ENCODE data around the gene C19orf53. TPM values are rescaled to one million over a fixed set of nuclear protein-coding genes. Genes with fewer than 3 reads are reported as not detected.
"Not testable (repeated sequence)": the region's sequence is repeated elsewhere in the genome, so short reads cannot be mapped to it uniquely, and the experiment has no call there.

Gene C19orf53
- total RNA-seq, 4 donors from 2014 or later: 158 to 283 (median 222) TPM

- ATAC-seq: no peak
These were observed 5.7 kb upstream of the C19orf53 start for GRCh38 chr19:13768510-13768909.

DNA sequence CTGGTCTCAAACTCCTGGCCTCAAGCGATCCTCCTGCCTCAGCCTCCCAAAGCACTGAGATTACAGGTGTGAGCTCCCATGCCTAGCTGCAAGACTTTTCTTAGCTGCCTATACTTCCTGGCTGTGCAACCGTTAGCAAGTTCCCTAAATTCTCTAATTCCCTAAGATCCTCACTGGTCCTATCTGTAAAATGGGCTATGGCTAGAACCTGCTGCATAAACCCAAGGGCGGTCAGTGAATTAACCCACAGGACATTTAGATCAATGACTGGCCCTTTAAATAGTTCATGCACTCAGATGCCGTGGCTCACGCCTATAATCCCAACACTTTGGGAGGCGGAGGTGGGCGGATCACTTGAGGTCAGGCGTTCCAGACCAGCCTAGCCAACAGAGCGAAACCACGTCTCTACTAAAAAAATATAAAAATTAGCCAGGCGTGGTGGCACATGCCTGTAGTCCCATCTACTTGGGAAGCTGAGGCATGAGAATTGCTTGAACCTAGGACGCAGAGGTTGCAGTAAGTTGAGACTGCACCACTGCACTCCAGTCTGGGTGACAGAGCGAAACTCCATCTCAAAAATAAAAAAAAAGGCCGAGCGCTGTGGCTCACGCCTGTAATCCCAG lies 4.1 kb upstream of the C19orf53 start:
- Histone ChIP-seq H3K4me1 (peaks cover 11 to 14% of the 10 kb centered on the region in 2 donors), H3K36me3 (peaks cover 0 to 37% of the 10 kb centered on the region in 2 donors), H3K9me3 (no peaks in the 10 kb centered on the region), H3K27ac (no peak overlapping the region), H3K4me3 (no peak overlapping the region), H3K27me3 (no peaks in the 10 kb centered on the region)
- DNase-seq (no peak), ATAC-seq (no peak)
- TF ChIP-seq, protein P1, sequence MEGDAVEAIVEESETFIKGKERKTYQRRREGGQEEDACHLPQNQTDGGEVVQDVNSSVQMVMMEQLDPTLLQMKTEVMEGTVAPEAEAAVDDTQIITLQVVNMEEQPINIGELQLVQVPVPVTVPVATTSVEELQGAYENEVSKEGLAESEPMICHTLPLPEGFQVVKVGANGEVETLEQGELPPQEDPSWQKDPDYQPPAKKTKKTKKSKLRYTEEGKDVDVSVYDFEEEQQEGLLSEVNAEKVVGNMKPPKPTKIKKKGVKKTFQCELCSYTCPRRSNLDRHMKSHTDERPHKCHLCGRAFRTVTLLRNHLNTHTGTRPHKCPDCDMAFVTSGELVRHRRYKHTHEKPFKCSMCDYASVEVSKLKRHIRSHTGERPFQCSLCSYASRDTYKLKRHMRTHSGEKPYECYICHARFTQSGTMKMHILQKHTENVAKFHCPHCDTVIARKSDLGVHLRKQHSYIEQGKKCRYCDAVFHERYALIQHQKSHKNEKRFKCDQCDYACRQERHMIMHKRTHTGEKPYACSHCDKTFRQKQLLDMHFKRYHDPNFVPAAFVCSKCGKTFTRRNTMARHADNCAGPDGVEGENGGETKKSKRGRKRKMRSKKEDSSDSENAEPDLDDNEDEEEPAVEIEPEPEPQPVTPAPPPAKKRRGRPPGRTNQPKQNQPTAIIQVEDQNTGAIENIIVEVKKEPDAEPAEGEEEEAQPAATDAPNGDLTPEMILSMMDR (IDR thresholded peaks at IDR 0.05 in 4 of 5, conservative IDR thresholded peaks at IDR 0.05 in 1 of 5): no peak
- TF ChIP-seq POLR2A (IDR thresholded peaks at IDR 0.05): no peak
- intact Hi-C loops (cut with DNase I; ENCODE audit: low total_unique reads): no loop called here
- in situ Hi-C loops (cut with MboI; ENCODE audit: low sequenced_read_pairs in 4 of 4): loop anchor here in 1 of 4 donors (10.0 kb wide), 1 partner anchor 95 kb away; no protein-coding TSS in a partner anchor

More at GRCh38 chr19:13768510-13768909, 5.7 kb upstream of the C19orf53 start:
- Histone ChIP-seq H3K27ac (no peak overlapping the region), H3K36me3 (peaks cover 0 to 37% of the 10 kb centered on the region in 2 donors), H3K4me1 (peaks cover 8 to 9% of the 10 kb centered on the region in 2 donors), H3K9me3 (no peaks in the 10 kb centered on the region), H3K4me3 (no peak overlapping the region), H3K27me3 (no peaks in the 10 kb centered on the region)
- no peak for DNase-seq
- TF ChIP-seq, protein P1 (IDR thresholded peaks at IDR 0.05 in 4 of 5, conservative IDR thresholded peaks at IDR 0.05 in 1 of 5): no peak
- TF ChIP-seq POLR2A (IDR thresholded peaks at IDR 0.05): no peak
- intact Hi-C loops (cut with DNase I; ENCODE audit: low total_unique reads): no loop called here
- in situ Hi-C loops (cut with MboI; ENCODE audit: low sequenced_read_pairs in 4 of 4): no loop called here

DNA sequence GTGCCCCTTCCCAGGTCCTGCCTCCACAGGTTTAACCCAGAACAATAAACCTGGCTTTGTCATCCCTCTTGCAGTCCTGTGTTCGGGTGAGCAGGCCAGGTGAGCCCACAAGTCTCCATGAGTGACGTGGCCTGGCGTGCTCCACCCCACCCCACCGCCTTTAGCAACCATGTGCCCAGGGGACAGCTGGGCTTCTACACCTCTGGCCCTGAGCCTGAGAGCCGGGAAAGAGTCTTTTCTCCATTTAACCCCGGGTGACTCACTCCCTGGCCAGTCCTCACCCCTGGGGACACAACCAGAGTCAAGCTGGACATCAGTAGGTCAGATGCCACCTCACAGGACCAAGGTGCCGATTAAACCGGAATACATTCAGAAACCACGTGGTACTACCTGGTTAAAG lies 4.1 kb downstream of the C19orf53 start:
- no peak for TF ChIP-seq POLR2A (IDR thresholded peaks at IDR 0.05)
- TF ChIP-seq, protein P1 (IDR thresholded peaks at IDR 0.05 in 4 of 5, conservative IDR thresholded peaks at IDR 0.05 in 1 of 5): no peak
- intact Hi-C loops (cut with DNase I; ENCODE audit: low total_unique reads): no loop called here

DNA sequence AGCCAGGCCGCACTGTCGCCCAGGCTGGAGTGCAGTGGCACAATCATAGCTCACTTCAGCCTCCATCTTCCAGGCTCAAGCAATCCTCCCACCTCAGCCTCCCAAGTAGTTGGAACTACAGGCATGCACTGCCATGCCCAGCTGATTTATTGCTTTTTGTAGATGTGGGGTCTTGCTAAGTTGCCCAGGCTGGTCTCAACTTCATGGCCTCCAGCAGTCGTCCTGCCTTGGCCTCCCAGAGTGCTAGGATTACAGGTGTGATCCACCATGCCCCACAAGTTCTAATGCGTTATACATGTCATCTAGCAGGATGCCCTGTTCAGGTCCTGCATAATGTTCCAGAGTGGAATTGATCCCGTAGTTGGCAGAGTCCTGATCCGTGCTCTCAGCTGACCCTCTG lies 4.6 kb downstream of the C19orf53 start:
- intact Hi-C loops (cut with DNase I; ENCODE audit: low total_unique reads): no loop called here
- DNase-seq: no peak
- ATAC-seq: no peak

More for the DNA sequence above, 4.1 kb downstream of the C19orf53 start:
- DNase-seq (peak in 1 of 2 donors; percentile 48), ATAC-seq (no peak)
- no peak overlapping the region for H3K27ac ChIP-seq
- H3K4me1 ChIP-seq: peaks cover 14% of the 10 kb centered on the region in 2 donors
- no peaks in the 10 kb centered on the region for H3K9me3 ChIP-seq
- no peak overlapping the region for H3K4me3 ChIP-seq
- H3K27me3 ChIP-seq: no peaks in the 10 kb centered on the region
- peaks cover 0 to 21% of the 10 kb centered on the region in 2 donors for H3K36me3 ChIP-seq
- in situ Hi-C loops (cut with MboI; ENCODE audit: low sequenced_read_pairs in 4 of 4): loop anchor here in 1 of 4 donors (10.0 kb wide), 1 partner anchor 86 kb away; no protein-coding TSS in a partner anchor

GRCh38 chr19:13779794-13780193 lies 5.5 kb downstream of the C19orf53 start:
- DNase-seq; intact Hi-C loops (cut with DNase I; ENCODE audit: low total_unique reads); H3K9me3 ChIP-seq; H3K4me3 ChIP-seq; H3K27ac ChIP-seq; ATAC-seq; H3K27me3 ChIP-seq: not testable (repeated sequence)
- Histone ChIP-seq H3K4me1 (peaks cover 13% of the 10 kb centered on the region in 2 donors), H3K36me3 (peaks cover 0 to 21% of the 10 kb centered on the region in 2 donors)
- in situ Hi-C loops (cut with MboI; ENCODE audit: low sequenced_read_pairs in 4 of 4): loop anchor here in 3 of 4 donors (5.0 to 10.0 kb wide), 4 partner anchors 75 to 305 kb away; partner anchors contain the start of gene C19orf67 (in 1 of the 3)

More for the DNA sequence above, 4.6 kb downstream of the C19orf53 start:
- H3K4me1 ChIP-seq: peaks cover 11 to 12% of the 10 kb centered on the region in 2 donors
- H3K4me3 ChIP-seq: no peak overlapping the region
- TF ChIP-seq, protein P1 (IDR thresholded peaks at IDR 0.05 in 4 of 5, conservative IDR thresholded peaks at IDR 0.05 in 1 of 5): no peak
- no peak for TF ChIP-seq POLR2A (IDR thresholded peaks at IDR 0.05)
- no peaks in the 10 kb centered on the region for H3K9me3 ChIP-seq
- H3K27ac ChIP-seq: no peak overlapping the region
- in situ Hi-C loops (cut with MboI; ENCODE audit: low sequenced_read_pairs in 4 of 4): loop anchor here in 1 of 4 donors (10.0 kb wide), 1 partner anchor 86 kb away; no protein-coding TSS in a partner anchor
- peaks cover 0 to 21% of the 10 kb centered on the region in 2 donors for H3K36me3 ChIP-seq
- no peaks in the 10 kb centered on the region for H3K27me3 ChIP-seq
